Upper lobe of left lung (tissue), 4 donors: Measurements from ENCODE around the gene ZNF287.

ENCODE experiments used
- POLR2A ChIP-seq, 4 donors: fragments of 450-650 bp; IDR thresholded peaks; one replicate each; pipeline ENCODE4 v1.5.1; 2016 to 2017; ENCODE audit warnings: antibody characterized with exemption in 4 of 4, mild to moderate bottlenecking in 2 of 4
- POLR2AphosphoS5 ChIP-seq, 2 donors: sonication (generic); formaldehyde crosslinking; IDR thresholded peaks; one replicate each; pipeline ENCODE4 v1.5.1; 2017; ENCODE audit warnings: antibody characterized with exemption in 2 of 2
- TF ChIP-seq, protein P1 (sequence below), 6 experiments: fragments of 450-650 bp in 4 of 6; fragments of 200-600 bp in 2 of 6; sonication (generic) in 2 of 6; IDR thresholded peaks; one replicate each; pipeline ENCODE4 v1.5.1; 2016 to 2019; ENCODE audit warnings: antibody characterized with exemption in 6 of 6

DNA sequence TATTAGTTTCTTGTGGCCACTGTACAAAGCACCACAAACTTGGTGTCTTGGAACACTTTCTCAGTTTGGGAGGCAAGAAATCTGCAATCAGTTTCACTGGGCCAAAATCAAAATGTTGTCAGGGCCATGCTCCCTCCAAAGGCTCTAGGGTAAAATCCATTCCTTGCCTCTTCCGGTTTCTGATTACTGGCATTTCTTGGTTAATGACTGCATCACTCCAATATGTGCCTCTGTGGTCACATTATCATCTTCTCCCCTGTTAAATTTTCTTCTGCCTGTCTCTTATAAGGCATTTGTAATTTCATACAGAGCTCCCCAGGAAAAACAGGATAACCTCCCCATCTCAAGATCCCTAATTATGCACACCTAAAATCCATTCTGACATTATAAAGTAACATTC lies 34.8 kb downstream of the ZNF287 start:
- TF ChIP-seq, protein P1, sequence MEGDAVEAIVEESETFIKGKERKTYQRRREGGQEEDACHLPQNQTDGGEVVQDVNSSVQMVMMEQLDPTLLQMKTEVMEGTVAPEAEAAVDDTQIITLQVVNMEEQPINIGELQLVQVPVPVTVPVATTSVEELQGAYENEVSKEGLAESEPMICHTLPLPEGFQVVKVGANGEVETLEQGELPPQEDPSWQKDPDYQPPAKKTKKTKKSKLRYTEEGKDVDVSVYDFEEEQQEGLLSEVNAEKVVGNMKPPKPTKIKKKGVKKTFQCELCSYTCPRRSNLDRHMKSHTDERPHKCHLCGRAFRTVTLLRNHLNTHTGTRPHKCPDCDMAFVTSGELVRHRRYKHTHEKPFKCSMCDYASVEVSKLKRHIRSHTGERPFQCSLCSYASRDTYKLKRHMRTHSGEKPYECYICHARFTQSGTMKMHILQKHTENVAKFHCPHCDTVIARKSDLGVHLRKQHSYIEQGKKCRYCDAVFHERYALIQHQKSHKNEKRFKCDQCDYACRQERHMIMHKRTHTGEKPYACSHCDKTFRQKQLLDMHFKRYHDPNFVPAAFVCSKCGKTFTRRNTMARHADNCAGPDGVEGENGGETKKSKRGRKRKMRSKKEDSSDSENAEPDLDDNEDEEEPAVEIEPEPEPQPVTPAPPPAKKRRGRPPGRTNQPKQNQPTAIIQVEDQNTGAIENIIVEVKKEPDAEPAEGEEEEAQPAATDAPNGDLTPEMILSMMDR (IDR thresholded peaks at IDR 0.05): no peak
- TF ChIP-seq POLR2A (IDR thresholded peaks at IDR 0.05) (no peak), POLR2AphosphoS5 (IDR thresholded peaks at IDR 0.05) (no peak)
